ENCODE results near the gene AREL1. TPM values are rescaled to one million over a fixed set of nuclear protein-coding genes. Genes with fewer than 3 reads are reported as not detected.

Gene AREL1
- total and polyA plus RNA-seq, 2 of the 8 experiments (the other 6 are each of a cell fraction or from before 2014, with no cell fraction given): 31.4 to 49.1 TPM

GRCh38 chr14:74685921-74686678, 26.8 kb downstream of the AREL1 start:
- Histone ChIP-seq H3K4me3 (ENCODE audit: extremely low read depth in 1 of 4, insufficient read depth in 2 of 4, low read depth in 3 of 4, low read length in 4 of 4) (no peak overlapping the region), H3K36me3 (ENCODE audit: control insufficient read depth in 2 of 4, insufficient read depth in 4 of 4, low read length in 3 of 4) (peaks cover 2 to 39% (median 11%) of the 10 kb centered on the region in 4 experiments), H3K23ac (ENCODE audit: insufficient read length) (no peak overlapping the region), H3K14ac (ENCODE audit: insufficient read length) (no peak overlapping the region), H3K56ac (replicated peaks; ENCODE audit: insufficient read length, low read depth, low read length) (no peak overlapping the region), H3K4ac (replicated peaks; ENCODE audit: insufficient read length, low read depth, low read length) (no peak overlapping the region), H4K8ac (ENCODE audit: extremely low read depth, insufficient read depth, low read length) (no peak overlapping the region), H3K27ac (ENCODE audit: low read depth, low read length) (no peak overlapping the region), H3K18ac (ENCODE audit: extremely low read depth, low read length) (no peak overlapping the region), H2BK12ac (ENCODE audit: low read depth, low read length) (no peak overlapping the region), H3K79me1 (ENCODE audit: low read depth, low read length) (no peaks in the 10 kb centered on the region), H2BK5ac (ENCODE audit: low read depth, low read length) (no peak overlapping the region), H4K5ac (ENCODE audit: insufficient read length, low read depth, low read length) (no peak overlapping the region), H2BK120ac (replicated peaks; ENCODE audit: low read depth, low read length) (no peak overlapping the region), H3K9ac (replicated peaks in 1 of 4; ENCODE audit: extremely low read depth in 1 of 4, low read depth in 3 of 4, low read length in 3 of 4) (no peak overlapping the region), H3K4me1 (replicated peaks in 1 of 4; ENCODE audit: control insufficient read depth in 3 of 4, insufficient read depth in 4 of 4, low read length in 3 of 4) (peaks cover 0 to 3% (median 0%) of the 10 kb centered on the region in 4 experiments; a peak in 2 of 7 replicates), H2AK5ac (ENCODE audit: low read depth, low read length) (no peak overlapping the region), H2AFZ (ENCODE audit: low read length) (no peak overlapping the region), H3K79me2 (ENCODE audit: control insufficient read depth in 1 of 2, insufficient read depth in 2 of 2, low read length in 2 of 2) (no peaks in the 10 kb centered on the region), H3K9me3 (ENCODE audit: insufficient read depth in 2 of 2, low read depth in 1 of 2, low read length in 1 of 2) (no peaks in the 10 kb centered on the region), H4K91ac (replicated peaks; ENCODE audit: insufficient read length, low read length) (no peak overlapping the region), H2BK15ac (ENCODE audit: low read length) (no peak overlapping the region), H3K27me3 (replicated peaks in 1 of 4; ENCODE audit: control insufficient read depth in 3 of 4, extremely low read depth in 1 of 4, insufficient read depth in 3 of 4, low read length in 3 of 4) (no peaks in the 10 kb centered on the region), H3K23me2 (ENCODE audit: low read depth, low read length) (no peaks in the 10 kb centered on the region), H3K4me2 (ENCODE audit: insufficient read depth in 1 of 2, low read depth in 2 of 2, low read length in 2 of 2) (no peak overlapping the region), H2BK20ac (ENCODE audit: low read length) (no peak overlapping the region), H4K20me1 (replicated peaks in 1 of 2; ENCODE audit: control insufficient read depth in 1 of 2, insufficient read depth in 2 of 2, low read length in 2 of 2) (peaks cover 0 to 3% of the 10 kb centered on the region in 2 experiments)
- FAIRE-seq (no peak), DNase-seq (ENCODE audit: low read depth in 1 of 2, low spot score in 2 of 2) (no peak)
- CTCF ChIA-PET (ENCODE audit: partially characterized antibody): interaction anchor here (1.2 to 2.5 kb wide), 2 partner anchors 77 kb away, joined by 3 to 6 read pairs; partner anchors contain the start of gene YLPM1
- TF ChIP-seq USF2 (IDR thresholded peaks at IDR 0.05; ENCODE audit: low read length): no peak
- POLR2A ChIA-PET (ENCODE audit: partially characterized antibody): interaction anchor here (1.0 kb wide), 1 partner anchor 77 kb away, joined by 3 read pairs; the partner anchor contains the start of gene YLPM1
- 90% methylated on average over 3 of the region's 3 CpGs; no CpG with 5 or more reads in 1 of the 2 experiments for WGBS, 2 experiments (ENCODE audit: extremely low coverage in 1 of 2, insufficient coverage in 1 of 2, insufficient read length in 1 of 2, insufficient replicate concordance in 2 of 2, low coverage in 1 of 2, low lambda C conversion rate in 2 of 2, missing lambda C conversion rate in 1 of 2)
